Type B pancreatic cell (in vitro differentiated cells): ENCODE data around the gene BLTP2. TPM values are rescaled to one million over a fixed set of nuclear protein-coding genes. Genes with fewer than 3 reads are reported as not detected.

Experiments
- DNase-seq: peaks from one replicate; pipeline ENCODE4 v3.0.0; 2021; ENCODE audit warnings: mixed read lengths; ENCODE audit not compliant: unreplicated experiment; ENCODE audit errors: extremely low spot score
- H3K27ac Mint-ChIP-seq: 2 replicates; pipeline ENCODE4 v1.8.0; 2021; ENCODE audit warnings: mild to moderate bottlenecking, mixed read lengths
- H3K27me3 Mint-ChIP-seq: 2 replicates; pipeline ENCODE4 v1.8.0; 2021; ENCODE audit warnings: mixed read lengths
- H3K36me3 Mint-ChIP-seq: 2 replicates; pipeline ENCODE4 v1.8.0; 2021; ENCODE audit warnings: mixed read lengths
- H3K4me1 Mint-ChIP-seq: one replicate; pipeline ENCODE4 v1.8.0; 2021; ENCODE audit warnings: mixed read lengths; ENCODE audit not compliant: unreplicated experiment
- H3K4me3 Mint-ChIP-seq: 2 replicates; pipeline ENCODE4 v1.8.0; 2021; ENCODE audit warnings: mild to moderate bottlenecking, mixed read lengths
- H3K9me3 Mint-ChIP-seq: 2 replicates; pipeline ENCODE4 v1.8.0; 2021; ENCODE audit warnings: mixed read lengths
- long read RNA-seq: library from polyadenylated mRNA; unstranded; transcript quantifications from one replicate; pipeline ENCODE4 v2.0.0, GENCODE V29; 2020
- total RNA-seq: library from RNA; stranded (reverse); gene quantifications from 2 replicates; pipeline ENCODE4 v1.2.1, GENCODE V29; 2021; ENCODE audit warnings: low replicate concordance
- TF ChIP-seq, protein P1 (sequence below): fragments of 200-600 bp; sonication (generic); conservative IDR thresholded peaks from 2 replicates; pipeline ENCODE4 v1.5.0; 2021; ENCODE audit warnings: antibody characterized with exemption, mild to moderate bottlenecking

Gene BLTP2
- 144 and 151 TPM in 2 replicates for total RNA-seq
- long read RNA-seq, partial matches to known transcripts = 4 of 7 reads
- long read RNA-seq, other reads (novel, unspliced or antisense) = 1 of 7 reads

DNA sequence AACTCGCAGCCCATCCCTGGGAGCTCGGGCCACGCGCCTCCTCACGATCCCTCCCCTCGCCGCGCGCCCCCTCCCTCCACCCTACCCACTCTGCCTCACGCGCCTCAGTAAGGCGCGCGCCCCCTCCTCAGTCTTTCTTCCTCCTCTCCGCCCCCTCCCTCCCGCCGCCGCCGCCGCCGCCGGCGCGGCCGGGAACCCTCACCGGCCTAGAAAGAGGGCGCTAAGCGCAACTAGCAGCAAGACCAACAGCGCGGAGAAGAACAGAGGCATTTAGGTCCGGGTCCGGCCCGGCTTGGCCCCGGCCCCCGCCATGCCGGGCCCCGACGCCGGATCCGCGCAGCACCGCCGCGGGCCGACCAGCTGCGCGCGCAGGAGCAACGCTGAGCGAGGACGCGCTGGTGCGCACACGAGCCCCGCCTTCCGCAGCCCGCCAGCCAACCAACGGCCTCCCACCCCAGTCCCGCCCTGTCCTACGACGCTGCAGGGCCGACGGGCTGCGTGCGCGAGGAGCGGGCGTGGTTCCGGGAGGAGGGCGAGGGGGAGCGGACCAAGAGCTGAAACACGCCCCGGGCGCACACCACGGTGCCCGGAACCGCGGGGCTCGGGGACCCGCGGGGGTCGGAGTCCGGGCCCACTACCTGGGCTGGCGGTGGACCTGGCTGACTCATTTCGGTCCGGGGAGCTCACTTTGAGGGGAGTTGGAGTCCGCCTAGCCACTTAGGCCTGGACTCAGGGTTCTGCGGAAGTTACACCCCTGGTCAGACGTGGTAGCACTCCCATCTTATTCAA lies at the start of gene BLTP2:
Gene BLTP2, minus strand, starts transcription at position 372 of the 789 bp plus-strand sequence. Its CDS starts 102 bp downstream, at position 270.
- no peaks in the 10 kb centered on the region for H3K9me3 Mint-ChIP-seq

GRCh38 chr17:28693869-28694268 lies 48.9 kb upstream of the BLTP2 start:
- peaks cover 15% of the 10 kb centered on the region for H3K36me3 Mint-ChIP-seq
- no peaks in the 10 kb centered on the region for H3K4me1 Mint-ChIP-seq
- no peak for DNase-seq
- TF ChIP-seq, protein P1, sequence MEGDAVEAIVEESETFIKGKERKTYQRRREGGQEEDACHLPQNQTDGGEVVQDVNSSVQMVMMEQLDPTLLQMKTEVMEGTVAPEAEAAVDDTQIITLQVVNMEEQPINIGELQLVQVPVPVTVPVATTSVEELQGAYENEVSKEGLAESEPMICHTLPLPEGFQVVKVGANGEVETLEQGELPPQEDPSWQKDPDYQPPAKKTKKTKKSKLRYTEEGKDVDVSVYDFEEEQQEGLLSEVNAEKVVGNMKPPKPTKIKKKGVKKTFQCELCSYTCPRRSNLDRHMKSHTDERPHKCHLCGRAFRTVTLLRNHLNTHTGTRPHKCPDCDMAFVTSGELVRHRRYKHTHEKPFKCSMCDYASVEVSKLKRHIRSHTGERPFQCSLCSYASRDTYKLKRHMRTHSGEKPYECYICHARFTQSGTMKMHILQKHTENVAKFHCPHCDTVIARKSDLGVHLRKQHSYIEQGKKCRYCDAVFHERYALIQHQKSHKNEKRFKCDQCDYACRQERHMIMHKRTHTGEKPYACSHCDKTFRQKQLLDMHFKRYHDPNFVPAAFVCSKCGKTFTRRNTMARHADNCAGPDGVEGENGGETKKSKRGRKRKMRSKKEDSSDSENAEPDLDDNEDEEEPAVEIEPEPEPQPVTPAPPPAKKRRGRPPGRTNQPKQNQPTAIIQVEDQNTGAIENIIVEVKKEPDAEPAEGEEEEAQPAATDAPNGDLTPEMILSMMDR = no peak
- no peaks in the 10 kb centered on the region for H3K27me3 Mint-ChIP-seq
- no peaks in the 10 kb centered on the region for H3K9me3 Mint-ChIP-seq
- H3K27ac Mint-ChIP-seq = no peak overlapping the region
- no peak overlapping the region for H3K4me3 Mint-ChIP-seq

More for the DNA sequence above, at the start of gene BLTP2:
- TF ChIP-seq, protein P1 = peak; percentile 32
- H3K4me1 Mint-ChIP-seq = peaks cover 22% of the 10 kb centered on the region
- H3K27ac Mint-ChIP-seq = peak within 1 kb of the TSS; percentile 96
- H3K36me3 Mint-ChIP-seq = peaks cover 19% of the 10 kb centered on the region
- DNase-seq = peak; percentile 93
- no peaks in the 10 kb centered on the region for H3K27me3 Mint-ChIP-seq
- H3K4me3 Mint-ChIP-seq = peak within 1 kb of the TSS; percentile 92

DNA sequence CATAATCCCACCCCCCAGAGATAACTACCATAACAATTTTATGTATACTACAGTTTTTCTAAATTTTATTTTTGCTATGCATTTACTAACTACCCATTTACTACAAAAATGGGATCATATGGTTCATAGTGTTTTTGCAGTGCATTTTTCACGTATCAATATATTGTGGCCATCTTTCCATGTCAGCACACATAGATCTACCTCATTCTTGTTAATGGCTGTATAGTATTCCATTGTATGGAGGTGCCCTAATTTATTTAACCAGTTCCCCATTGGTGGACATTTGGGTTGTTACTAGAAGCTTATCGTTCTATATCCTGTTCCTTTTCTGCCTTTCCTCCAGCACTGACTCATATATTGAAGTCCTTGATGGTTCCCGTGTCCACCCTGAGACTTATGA lies 44.1 kb upstream of the BLTP2 start:
- no peaks in the 10 kb centered on the region for H3K4me1 Mint-ChIP-seq
- H3K36me3 Mint-ChIP-seq = peaks cover 37% of the 10 kb centered on the region
- no peak overlapping the region for H3K27ac Mint-ChIP-seq
- H3K27me3 Mint-ChIP-seq = no peaks in the 10 kb centered on the region
- H3K4me3 Mint-ChIP-seq = no peak overlapping the region
- DNase-seq = no peak
- no peaks in the 10 kb centered on the region for H3K9me3 Mint-ChIP-seq
- TF ChIP-seq, protein P1 = no peak

- TF ChIP-seq, protein P1 = no peak
- DNase-seq = no peak
- Mint-ChIP-seq H3K4me3 (no peak overlapping the region), H3K4me1 (no peaks in the 10 kb centered on the region), H3K9me3 (no peaks in the 10 kb centered on the region), H3K27me3 (no peaks in the 10 kb centered on the region), H3K27ac (no peak overlapping the region), H3K36me3 (peaks cover 33% of the 10 kb centered on the region)
These were observed 43.5 kb upstream of the BLTP2 start for GRCh38 chr17:28688481-28688880.

GRCh38 chr17:28686296-28686695 lies 41.3 kb upstream of the BLTP2 start:
- no peak overlapping the region for H3K27ac Mint-ChIP-seq
- no peaks in the 10 kb centered on the region for H3K27me3 Mint-ChIP-seq
- DNase-seq = no peak
- no peaks in the 10 kb centered on the region for H3K4me1 Mint-ChIP-seq
- peaks cover 33% of the 10 kb centered on the region for H3K36me3 Mint-ChIP-seq
- no peak overlapping the region for H3K4me3 Mint-ChIP-seq
- no peaks in the 10 kb centered on the region for H3K9me3 Mint-ChIP-seq
- TF ChIP-seq, protein P1 = no peak
